Activated T-cell treated with anti-CD3 and anti-CD28 coated beads for 1 hour (primary cell): ENCODE measurements around the gene MYL1.

Source experiments
- DNase-seq: peaks from one replicate; pipeline ENCODE4 v3.0.0-alpha.2; 2020; ENCODE audit warnings: low read depth

The MYL1 gene

DNA sequence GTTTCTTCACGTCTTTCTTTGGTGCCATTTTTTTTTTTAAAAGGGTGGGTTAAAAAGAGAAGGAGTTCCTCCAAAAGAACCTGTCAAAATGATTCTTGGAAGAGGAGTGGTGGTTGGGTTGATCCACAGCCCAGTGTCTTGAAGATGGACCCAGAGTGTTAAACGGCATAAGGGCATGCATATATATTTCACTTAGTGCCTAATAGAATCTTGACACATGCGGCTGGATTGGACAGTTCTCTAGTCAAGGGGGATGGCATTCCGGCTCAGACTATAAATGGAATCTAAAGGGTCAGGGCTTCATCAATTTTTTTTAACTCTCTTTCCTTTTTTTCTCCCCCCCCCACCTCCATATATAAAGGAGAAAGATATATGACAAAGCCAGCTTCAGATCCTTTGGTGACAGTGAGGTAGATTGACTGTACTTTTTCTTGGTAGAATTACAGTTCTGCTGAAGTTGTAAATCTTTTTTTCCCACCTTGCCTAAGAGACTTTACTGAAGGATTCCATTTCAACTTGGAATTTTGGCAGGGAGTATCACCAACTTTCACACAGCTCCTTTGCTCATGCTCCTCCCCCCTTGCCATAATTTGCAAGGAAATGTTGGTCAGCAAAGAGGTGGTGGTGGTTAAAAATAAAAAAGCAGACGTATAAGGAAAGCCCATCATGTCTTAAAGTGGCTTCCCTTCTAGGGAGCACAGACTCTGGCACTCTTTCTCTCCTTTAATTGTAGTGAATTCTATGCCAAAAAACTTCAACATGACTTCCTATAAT lies at the start of gene MYL1:
MYL1 (minus strand) TSS at position 160 of the 774 bp plus-strand sequence; CDS start at position 28, 132 bp downstream.
- no peak for DNase-seq

DNA sequence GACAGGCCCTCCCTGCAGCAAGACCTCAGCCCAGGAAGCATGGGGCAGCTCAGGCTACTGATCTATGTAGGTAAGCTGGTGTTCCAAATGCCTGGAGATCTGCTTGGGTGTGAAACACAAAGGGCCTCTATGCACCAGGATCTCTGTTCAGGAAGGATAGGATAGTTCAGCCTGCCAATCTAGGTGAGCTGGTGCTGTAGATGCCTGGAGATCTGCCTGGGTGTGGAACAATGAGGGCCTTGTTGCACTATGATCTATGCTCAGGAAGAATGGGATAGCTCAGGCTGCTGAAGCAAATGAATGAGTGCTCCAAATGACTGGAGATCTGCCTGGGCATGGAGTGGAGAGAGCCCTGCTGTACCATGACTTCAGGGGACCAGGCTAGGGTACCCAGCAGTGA lies 48.9 kb upstream of the MYL1 start:
- DNase-seq = no peak

DNA sequence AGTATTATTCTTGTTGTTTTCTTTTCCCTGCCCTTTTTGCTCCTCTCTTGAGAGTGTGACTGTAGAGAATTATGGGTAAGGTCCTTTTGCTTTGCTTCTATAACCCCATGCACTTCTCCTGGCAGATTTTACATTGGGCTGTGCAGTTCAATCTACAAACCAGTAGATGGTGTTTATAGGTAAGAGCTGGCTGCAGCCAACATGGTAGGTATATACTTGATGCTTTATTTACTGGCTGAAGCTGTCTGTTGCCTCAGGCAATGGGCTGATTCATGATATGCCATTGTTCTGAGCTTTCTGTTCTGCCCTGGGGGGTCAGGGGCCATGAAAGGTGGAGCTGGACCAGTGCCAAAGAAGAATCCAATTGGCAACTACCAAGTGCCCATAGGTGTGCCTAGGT lies 48.3 kb upstream of the MYL1 start:
- DNase-seq = no peak

- no peak for DNase-seq
Measured at GRCh38 chr2:210360412-210360811, 45.4 kb upstream of the MYL1 start.

GRCh38 chr2:210356944-210357343 lies 42.0 kb upstream of the MYL1 start:
- DNase-seq = no peak

DNA sequence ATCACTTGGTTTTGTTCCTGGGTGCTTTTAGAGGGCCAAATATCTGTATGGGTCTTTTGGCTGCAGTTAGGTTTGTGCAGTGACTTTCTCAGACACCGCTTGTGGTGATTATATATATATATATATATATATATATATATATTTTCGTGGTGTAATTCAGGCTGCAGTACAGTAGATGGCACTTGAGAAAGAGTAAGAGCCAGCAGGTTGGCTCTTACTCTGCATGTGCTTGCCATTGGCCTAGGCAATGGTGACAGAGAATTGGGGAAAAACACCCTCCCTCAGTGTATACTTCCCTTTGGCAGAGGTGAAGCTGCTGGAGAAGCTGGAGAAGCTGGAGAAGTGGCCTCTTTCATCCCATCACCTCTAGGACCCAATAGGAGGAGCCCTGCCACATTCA lies 22.2 kb upstream of the MYL1 start:
- DNase-seq = no peak

DNA sequence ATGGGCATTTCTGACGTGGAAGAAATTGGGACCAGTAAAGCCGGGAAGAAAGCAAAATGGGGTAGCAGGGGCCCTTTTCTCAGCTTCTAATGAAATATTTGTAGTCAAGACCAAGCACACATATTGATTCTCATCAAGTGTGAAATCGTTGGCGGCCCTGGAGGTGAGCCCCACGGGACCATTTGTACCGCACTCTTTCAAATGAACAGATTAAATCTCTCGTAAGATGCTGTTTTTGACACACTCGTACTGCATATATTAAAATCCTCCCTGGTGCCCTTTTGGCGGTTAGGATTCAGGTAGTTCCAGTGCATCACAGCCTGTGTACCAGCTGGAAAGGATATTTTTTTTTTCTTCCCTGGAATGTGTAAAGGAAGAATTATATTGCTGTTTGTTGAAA lies 9.9 kb upstream of the MYL1 start:
- DNase-seq = no peak

DNA sequence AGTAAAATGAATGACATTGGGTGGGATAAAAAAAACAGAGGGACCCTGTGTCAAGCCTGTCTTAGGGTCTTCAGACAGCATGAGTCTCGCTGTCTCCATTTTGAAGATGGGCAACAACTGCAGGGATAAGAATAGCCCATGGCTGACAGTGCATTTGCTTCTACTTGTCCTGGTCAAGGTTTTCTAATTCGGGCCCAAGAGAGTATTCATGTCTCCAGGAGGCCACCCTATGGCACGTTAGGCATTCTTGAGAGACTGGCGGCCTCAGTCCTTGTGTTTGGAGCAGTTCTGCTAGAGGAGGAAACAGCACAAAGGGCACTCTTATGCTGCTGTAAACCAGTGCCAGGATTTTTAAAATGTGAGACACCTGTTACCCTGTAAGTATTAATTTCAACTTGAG lies 9.5 kb upstream of the MYL1 start:
- no peak for DNase-seq

GRCh38 chr2:210323003-210323402 lies 8.0 kb upstream of the MYL1 start:
- no peak for DNase-seq

- no peak for DNase-seq
Measured at GRCh38 chr2:210318891-210319290, 3.9 kb upstream of the MYL1 start.

- no peak for DNase-seq
Measured at GRCh38 chr2:210318486-210318885, 3.5 kb upstream of the MYL1 start.

DNA sequence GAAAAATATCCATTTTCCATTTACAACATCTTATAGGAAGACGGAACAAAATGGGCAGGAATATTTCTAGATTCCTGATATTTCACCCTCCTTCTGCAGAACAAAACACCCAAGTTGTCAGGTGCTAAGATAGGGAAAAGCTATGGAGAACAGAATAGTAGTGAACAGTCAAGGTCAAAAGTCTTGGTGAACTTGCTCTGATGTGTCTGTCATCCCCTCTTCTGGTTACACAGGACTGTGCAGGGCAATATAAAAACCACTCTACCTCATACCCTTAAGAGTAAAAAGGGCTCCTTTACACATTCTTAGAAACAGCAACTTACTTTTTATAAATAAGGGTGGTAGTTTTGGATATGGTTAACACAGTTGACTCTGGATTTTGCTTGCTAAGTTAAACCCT lies 4.4 kb downstream of the MYL1 start:
- no peak for DNase-seq

DNA sequence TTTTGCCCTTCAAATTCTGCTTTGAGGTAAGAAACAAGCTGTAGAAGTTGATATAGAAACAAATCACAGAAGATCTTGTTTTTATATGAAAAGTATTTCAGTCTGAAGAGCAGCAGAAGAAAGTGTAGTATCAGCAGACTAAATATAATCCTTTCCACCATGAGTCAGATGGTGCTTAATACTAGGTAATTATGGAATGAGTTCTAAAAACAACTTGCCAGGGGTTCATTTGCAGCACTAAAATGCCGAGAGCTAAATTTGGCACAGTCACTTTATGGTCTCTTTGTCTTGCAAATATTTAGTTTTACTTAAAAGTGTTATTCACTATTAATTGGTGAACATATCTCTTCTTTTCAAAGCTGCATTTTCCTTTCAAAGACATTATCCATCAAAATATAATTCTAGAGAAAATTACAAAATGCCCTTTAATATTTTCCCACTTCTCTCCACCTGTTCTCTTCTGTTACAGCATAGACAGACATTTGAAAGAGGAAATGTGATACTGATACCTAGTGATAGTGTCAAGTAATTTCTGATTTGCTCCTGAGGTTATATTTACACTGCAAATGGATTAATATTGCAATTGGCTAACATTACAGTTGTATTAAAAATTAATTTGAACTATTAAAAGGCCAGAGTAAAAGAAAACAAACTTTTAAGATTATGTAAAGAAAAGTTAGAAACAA lies 5.3 kb downstream of the MYL1 start:
- no peak for DNase-seq

DNA sequence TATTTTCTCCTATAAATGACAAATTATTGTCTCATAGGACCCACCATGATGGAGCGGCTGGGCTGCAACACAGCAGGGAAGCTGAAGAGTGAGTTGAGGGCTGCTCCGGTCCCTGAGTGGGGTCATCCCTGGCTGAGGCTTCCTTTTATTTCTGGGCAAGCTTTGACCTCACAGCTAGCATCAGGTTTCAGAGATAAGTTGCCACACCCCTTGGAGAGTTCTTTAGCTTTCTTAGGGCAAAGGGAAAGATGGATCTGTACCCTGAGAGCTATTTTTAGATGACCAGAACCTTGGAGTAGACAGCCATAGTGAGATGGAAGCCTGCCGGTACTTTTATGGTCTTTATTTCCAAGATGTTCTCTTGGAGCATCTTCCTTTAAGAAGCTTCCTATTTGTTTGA lies 11.5 kb downstream of the MYL1 start:
- no peak for DNase-seq

DNA sequence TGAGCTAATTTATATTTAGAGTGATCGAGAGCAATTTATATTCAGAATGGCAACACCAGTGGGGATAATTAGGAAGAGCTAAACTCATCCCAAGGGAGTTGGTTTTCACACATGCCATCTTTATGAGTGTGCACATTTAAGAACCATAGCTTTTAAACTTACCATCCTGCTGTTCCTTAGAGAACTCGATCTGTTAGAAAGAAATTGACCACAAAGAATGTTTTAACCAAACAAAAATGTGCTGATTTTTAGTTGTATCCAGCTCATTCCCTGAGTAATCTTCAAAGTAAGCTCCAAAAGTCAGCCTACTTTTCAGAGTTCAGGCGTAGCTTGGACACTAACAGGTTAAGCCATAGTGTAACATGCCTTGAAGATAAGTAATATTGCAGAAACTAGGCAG lies 12.6 kb downstream of the MYL1 start:
- DNase-seq = no peak

GRCh38 chr2:210299866-210300373 lies 15.1 kb downstream of the MYL1 start:
- DNase-seq = no peak

DNA sequence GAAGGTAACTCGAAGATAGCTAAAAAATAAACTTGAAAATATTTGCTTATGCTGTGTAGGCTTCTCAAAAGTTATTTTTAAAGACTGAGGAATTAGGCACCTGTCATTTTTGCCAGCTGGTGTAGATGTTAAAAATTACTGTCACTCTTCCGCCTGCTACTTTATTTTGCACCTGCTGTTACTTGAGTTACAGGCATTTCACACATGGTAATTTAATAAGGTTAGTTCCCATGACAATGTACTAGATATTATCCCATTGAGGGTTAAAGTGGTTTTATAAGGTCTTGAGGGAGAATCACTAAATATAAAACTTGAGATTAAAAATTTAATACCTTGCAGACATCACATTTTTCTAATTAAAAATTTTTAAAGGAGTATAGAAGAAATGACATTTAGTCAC lies 26.6 kb downstream of the MYL1 start:
- no peak for DNase-seq

GRCh38 chr2:210287301-210287700 lies 27.7 kb downstream of the MYL1 start:
- no peak for DNase-seq

- no peak for DNase-seq
Measured at GRCh38 chr2:210286123-210286680, 28.8 kb downstream of the MYL1 start.

DNA sequence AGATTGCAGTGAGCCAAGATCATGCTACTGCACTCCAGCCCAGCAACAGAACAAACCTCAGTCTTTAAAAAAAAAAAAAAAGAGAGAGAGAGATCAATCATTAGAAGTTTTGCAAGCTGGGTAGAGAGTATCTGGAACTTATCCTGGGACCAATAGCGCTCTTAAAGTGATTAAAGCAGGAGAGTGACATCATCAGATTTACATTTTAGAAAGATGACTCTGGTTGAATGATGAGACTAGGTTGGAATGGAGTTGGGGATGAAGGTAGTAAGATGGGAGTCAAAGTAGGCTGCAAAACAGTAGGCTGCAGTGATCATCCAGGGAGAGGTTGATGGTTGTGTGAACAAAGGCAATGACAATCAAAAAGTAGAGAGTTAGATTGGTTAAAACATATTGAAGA lies 37.8 kb downstream of the MYL1 start:
- no peak for DNase-seq

DNA sequence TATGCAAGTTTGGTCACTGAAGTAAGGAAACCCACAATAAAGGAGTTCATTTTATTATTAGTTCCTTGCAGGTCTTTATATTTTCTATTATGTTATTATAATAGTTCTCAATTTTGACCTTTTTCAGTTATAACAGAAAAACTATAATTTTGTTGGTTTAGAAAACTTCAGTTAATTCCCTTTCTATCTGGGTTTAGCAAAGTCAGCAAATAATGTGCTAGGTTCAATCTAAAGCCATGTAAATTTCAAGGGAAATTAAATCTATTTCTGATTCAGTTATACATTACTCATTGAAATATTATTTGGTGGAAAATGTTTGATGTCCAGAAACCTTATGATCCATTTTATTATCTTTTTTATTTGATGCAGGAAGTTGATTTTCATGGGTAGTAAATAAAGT lies 43.7 kb downstream of the MYL1 start:
- no peak for DNase-seq

- no peak for DNase-seq
Measured at GRCh38 chr2:210269148-210269547, 45.8 kb downstream of the MYL1 start.

DNA sequence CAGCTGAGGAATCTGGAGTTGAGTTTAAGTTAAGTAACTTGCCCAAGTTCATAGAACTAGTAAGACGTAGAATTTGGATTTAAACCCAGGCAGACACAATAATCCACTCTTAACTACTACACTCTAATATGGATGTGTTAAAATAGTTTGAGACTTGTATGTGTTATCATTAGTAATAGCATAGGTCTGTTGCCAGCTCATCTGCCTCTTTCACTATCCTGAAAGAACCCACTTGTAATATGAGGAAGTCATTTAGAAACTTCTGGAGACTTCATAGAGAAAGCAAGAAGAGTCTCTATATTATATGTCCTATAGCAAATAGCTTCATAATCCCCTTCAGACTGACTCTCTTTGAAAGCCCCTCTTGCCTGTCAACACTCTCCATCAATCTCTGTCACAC lies 46.7 kb downstream of the MYL1 start:
- no peak for DNase-seq
